Activated T-cell treated with anti-CD3 and anti-CD28 coated beads for 4 hours (primary cell): Measurements from ENCODE around the gene SEPTIN12.
A peak's percentile ranks its signal among the peaks of the same experiment; 100 is the strongest.

Source experiments
- DNase-seq: peaks from one replicate; pipeline ENCODE4 v3.0.0-alpha.2; 2020

SEPTIN12 gene

GRCh38 chr16:4787627-4788482, at the start of gene SEPTIN12:
SEPTIN12 (minus strand) TSS chr16:4788345; CDS start chr16:4787645, 700 bp downstream.
- DNase-seq, result no peak

GRCh38 chr16:4836727-4837126, 48.6 kb upstream of the SEPTIN12 start:
- no peak for DNase-seq

- DNase-seq, result no peak
These were observed 45.4 kb upstream of the SEPTIN12 start for GRCh38 chr16:4833584-4833983.

GRCh38 chr16:4832698-4833343, 44.7 kb upstream of the SEPTIN12 start:
- no peak for DNase-seq

- no peak for DNase-seq
These were observed 43.5 kb upstream of the SEPTIN12 start for GRCh38 chr16:4831616-4832015.

- no peak for DNase-seq
These were observed 42.3 kb upstream of the SEPTIN12 start for GRCh38 chr16:4830408-4830807.

- DNase-seq, result no peak
These were observed 40.6 kb upstream of the SEPTIN12 start for GRCh38 chr16:4828567-4829321.

GRCh38 chr16:4826980-4827379, 38.8 kb upstream of the SEPTIN12 start:
- no peak for DNase-seq

- no peak for DNase-seq
These were observed 38.4 kb upstream of the SEPTIN12 start for GRCh38 chr16:4826526-4826925.

GRCh38 chr16:4825196-4825595, 37.1 kb upstream of the SEPTIN12 start:
- no peak for DNase-seq

- DNase-seq, result no peak
These were observed 32.5 kb upstream of the SEPTIN12 start for GRCh38 chr16:4820652-4821051.

GRCh38 chr16:4814542-4815173, 26.5 kb upstream of the SEPTIN12 start:
- no peak for DNase-seq

- no peak for DNase-seq
These were observed 25.9 kb upstream of the SEPTIN12 start for GRCh38 chr16:4814046-4814445.

GRCh38 chr16:4813251-4814003, 25.3 kb upstream of the SEPTIN12 start:
- DNase-seq, result no peak

- DNase-seq, result no peak
These were observed 23.6 kb upstream of the SEPTIN12 start for GRCh38 chr16:4811773-4812172.

- DNase-seq, result no peak
These were observed 23.1 kb upstream of the SEPTIN12 start for GRCh38 chr16:4811242-4811641.

- no peak for DNase-seq
These were observed 18.1 kb upstream of the SEPTIN12 start for GRCh38 chr16:4806280-4806679.

- DNase-seq, result no peak
These were observed 17.1 kb upstream of the SEPTIN12 start for GRCh38 chr16:4805231-4805630.

GRCh38 chr16:4803898-4804762, 16.0 kb upstream of the SEPTIN12 start:
- DNase-seq, result no peak

GRCh38 chr16:4803401-4803844, 15.3 kb upstream of the SEPTIN12 start:
- DNase-seq, result no peak

GRCh38 chr16:4802659-4803287, 14.6 kb upstream of the SEPTIN12 start:
- peak; percentile 84 for DNase-seq
